Dedifferentiated amniotic fluid mesenchymal stem cell (primary cell): ENCODE results near the gene RSRC1.

Experiments
- DNase-seq: peaks from one replicate; pipeline ENCODE4 v3.0.0-alpha.2; 2016; ENCODE audit errors: extremely low spot score

The RSRC1 gene

DNA sequence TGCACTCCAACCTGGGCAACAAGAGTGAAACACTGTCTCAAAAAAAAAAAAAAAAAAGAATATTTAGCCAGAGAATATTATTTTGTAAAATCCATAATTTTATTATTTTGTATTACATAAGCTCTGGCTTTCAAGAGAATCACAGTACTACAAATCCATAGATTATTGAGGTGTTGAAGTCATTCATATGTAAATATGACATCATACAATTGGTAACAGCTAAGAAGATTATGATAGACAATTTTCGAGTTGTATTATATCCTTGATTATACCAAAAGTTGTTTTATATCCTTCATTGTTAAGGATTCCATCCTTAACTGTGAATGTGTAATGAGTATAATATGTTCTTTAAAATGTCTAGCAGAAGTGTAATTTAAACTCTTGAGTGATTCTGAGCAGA is 464.8 kb downstream of the RSRC1 start:
- DNase-seq = no peak

DNA sequence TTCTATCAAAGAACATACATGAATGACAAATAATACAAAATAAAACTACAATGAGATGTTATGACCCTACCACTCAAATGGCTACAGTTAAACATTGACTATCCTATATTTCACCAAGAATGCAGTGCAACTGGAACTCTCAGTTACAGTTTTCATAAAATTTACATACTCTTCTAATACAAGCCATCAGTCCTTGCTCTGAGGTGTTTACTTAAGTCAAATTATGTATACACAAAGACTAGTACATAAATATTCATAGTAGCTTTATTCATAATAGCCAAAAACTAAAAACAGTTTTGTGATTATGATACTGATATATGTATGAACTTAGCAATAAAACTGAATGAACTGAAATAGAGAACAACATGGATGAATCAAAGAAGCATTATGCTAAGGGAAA is 480.3 kb downstream of the RSRC1 start:
- DNase-seq = no peak
